IPS-18c (cell line): ENCODE measurements around the gene KCNJ9.
"Not testable (repeated sequence)": the region's sequence is repeated elsewhere in the genome, so short reads cannot be mapped to it uniquely, and the experiment has no call there.

Source experiments
- H3K4me3 ChIP-seq: 2 replicates; pipeline ENCODE4 v1.7.0; 2013; ENCODE audit warnings: low read depth, mild to moderate bottlenecking, low read length, moderate library complexity; ENCODE audit not compliant: insufficient read depth
- H3K9me3 ChIP-seq: one replicate; pipeline ENCODE4 v1.6.1; 2013; ENCODE audit warnings: mild to moderate bottlenecking, low read length, moderate library complexity; ENCODE audit not compliant: control insufficient read depth, insufficient read depth

The KCNJ9 gene

GRCh38 chr1:160081261-160081936 lies at the start of gene KCNJ9:
Gene KCNJ9, plus strand, starts transcription at chr1:160081538. Its CDS starts 2,493 bp downstream, at chr1:160084031.
- Histone ChIP-seq H3K4me3 (no peak within 1 kb of the TSS), H3K9me3 (peaks cover 2% of the 10 kb centered on the region)

- peak overlapping the region; percentile 90 for H3K4me3 ChIP-seq
Observed at GRCh38 chr1:160032165-160032820, 49.0 kb upstream of the KCNJ9 start.

DNA sequence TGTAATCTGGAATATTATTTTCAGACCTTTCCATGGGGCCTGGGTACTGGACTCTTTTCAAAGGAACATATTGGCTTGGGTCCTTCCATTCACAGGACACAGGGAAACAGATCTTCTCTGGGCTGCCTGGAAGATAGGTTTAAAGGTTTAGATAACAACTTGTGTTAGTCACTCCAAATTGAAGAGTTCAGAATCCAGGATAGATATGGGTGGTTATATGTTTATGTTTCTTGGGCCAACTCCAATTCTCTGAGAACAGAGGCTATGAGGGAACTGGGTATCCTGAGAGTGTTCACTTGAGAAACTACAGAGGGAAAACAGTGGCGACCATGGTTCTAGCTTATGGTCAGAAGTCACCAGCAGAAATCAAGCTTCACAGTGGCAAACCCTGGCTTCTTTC lies 40.9 kb upstream of the KCNJ9 start:
- H3K4me3 ChIP-seq: no peak overlapping the region
- peaks cover 2% of the 10 kb centered on the region for H3K9me3 ChIP-seq

More at GRCh38 chr1:160032165-160032820, 49.0 kb upstream of the KCNJ9 start:
- H3K9me3 ChIP-seq: no peaks in the 10 kb centered on the region

DNA sequence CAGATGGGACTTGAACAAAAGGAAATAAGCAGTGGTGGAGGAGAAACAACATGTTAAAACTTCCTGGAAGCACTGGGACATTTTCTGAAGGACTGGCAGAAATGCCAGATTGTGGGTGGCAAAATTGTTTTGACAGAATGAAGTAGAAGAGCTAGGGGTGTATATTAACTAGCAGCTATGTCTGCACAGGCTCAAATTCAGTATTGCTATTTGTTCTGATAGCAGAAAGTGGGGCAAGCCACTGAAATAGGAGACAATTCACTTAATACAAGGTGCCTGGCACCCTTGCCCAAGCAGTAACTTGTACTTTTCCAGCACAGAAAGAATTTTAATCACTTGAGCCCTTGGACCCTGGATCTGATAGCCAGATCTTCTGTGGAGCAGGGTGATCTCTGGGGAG lies 37.8 kb upstream of the KCNJ9 start:
- H3K4me3 ChIP-seq: no peak overlapping the region
- H3K9me3 ChIP-seq: peaks cover 2% of the 10 kb centered on the region

- H3K9me3 ChIP-seq: peaks cover 2% of the 10 kb centered on the region
- no peak overlapping the region for H3K4me3 ChIP-seq
Observed at GRCh38 chr1:160045653-160046052, 35.7 kb upstream of the KCNJ9 start.

GRCh38 chr1:160046494-160047110 lies 34.7 kb upstream of the KCNJ9 start:
- H3K9me3 ChIP-seq: peaks cover 2% of the 10 kb centered on the region
- H3K4me3 ChIP-seq: no peak overlapping the region

DNA sequence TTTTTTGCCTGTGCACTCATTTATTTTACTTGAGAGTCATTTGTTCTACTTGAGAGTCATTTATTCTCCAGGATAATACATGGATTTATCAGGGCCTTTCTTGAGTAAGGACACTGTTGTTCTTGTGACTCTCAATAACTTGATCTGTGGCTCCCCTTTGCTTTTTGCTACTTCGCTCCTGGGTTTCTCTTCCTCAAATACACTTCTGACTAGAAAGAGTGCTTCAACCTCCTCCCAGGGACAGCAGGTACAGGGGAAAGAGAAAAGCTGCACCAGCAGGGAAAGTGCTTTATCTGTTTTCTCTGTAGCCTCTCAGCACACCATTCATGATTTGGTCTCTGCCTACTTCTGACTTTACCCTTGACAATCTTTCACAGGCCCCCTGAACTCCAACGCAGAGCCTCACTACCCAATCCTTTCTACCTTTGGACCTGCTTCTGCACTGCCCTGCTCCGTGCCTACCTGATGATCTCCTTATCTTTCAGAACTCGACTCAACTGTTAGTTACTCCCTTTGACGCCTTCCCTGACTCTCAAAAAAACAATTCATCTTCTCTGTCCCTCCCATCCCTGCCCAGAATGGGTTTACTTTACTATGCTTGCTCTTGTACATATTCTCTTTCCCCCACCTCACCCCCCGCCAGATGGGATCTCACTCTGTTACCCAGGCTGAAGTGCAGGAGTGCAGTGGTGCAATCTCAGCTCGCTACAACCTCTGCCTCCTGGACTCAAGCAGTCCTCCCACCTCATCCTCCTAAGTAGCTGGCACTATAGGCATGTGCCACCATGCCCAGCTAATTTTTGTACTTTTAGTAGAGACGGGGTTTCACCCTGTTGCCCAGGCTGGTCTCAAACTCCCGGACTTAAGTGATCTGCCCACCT lies 34.0 kb upstream of the KCNJ9 start:
- no peak overlapping the region for H3K4me3 ChIP-seq
- H3K9me3 ChIP-seq: peaks cover 2% of the 10 kb centered on the region

- H3K4me3 ChIP-seq: no peak overlapping the region
- peaks cover 2% of the 10 kb centered on the region for H3K9me3 ChIP-seq
Observed at GRCh38 chr1:160048335-160048734, 33.0 kb upstream of the KCNJ9 start.

DNA sequence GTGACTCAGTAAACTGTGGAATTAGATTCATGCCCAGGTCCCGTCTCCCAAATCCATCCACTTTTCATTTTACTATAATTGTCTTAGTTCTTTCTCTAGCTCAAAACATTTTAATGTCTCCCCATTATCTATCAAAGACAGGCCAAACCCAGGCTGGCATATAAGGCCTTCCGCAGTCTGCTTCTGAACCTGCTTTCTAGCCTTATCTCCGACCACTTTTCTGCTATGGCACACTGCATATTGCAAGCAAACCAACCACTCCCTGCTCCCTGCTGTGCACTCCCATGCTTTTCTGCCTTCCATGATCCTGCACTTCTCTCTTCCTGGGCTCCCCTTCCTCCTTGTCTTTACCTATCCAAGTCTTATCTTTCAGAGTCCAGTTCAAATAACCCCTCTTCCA lies 32.2 kb upstream of the KCNJ9 start:
- H3K9me3 ChIP-seq: no peaks in the 10 kb centered on the region
- no peak overlapping the region for H3K4me3 ChIP-seq

GRCh38 chr1:160050182-160050581 lies 31.2 kb upstream of the KCNJ9 start:
- not testable (repeated sequence) for H3K4me3 ChIP-seq, H3K9me3 ChIP-seq

DNA sequence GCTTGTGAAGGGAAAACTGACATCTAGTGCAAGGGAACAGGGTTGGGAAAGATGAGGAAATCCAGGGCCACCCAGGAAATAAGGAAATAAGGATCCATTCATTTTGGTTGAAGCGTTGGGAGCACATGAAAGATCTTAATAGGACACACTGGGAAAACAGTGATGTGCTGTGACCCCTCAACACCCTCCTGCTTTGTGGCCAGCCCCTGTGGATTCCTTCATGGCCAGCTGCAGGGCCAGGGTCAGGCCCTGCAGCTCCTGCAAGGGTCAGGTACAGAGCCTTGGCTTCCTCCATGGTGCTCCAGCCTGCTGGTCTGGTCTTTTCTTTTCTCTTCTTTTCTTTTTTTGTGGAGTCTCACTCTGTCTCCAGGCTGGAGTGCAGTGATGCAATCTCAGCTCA lies 30.7 kb upstream of the KCNJ9 start:
- Histone ChIP-seq H3K9me3 (no peaks in the 10 kb centered on the region), H3K4me3 (no peak overlapping the region)

- no peak overlapping the region for H3K4me3 ChIP-seq
- no peaks in the 10 kb centered on the region for H3K9me3 ChIP-seq
Observed at GRCh38 chr1:160052936-160053335, 28.4 kb upstream of the KCNJ9 start.

DNA sequence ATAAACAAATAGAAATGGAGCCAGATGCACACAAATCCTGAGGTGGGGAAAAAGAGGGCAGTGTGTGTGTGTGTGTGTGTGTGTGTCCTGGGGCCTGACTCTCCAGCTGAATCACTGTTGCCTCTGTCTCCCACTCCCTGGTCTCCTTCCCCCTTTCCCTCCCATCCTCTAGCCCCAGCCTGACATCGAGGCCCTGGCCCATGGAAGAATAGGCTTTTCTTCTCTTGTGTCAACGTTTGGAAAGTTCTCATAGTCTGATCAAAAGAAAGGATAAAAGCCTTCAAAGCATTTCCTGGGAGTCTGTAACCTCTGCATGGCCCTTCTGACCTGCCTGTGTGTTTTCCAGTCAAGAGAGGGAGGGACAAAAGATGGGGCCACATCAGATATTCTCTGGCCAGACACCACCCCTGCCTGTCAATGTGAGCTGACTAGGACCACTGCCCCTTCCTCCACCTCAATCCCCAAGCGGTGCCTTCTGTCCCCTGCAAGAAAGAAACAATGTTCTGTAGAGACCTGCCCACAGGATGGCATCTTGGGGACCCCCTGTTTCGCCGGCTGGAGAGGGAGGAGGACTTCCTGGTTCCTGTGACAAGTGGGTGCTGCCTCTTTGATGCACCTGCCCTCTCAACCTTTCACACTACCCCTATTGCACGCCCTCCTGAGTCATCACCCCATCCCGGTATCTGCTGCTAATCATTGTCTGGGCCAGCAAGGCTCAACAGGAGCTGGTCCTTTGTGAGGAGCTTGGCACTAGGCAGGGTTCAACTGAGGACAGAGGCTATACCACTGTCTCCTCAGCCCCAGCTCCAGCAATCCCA lies 27.6 kb upstream of the KCNJ9 start:
- Histone ChIP-seq H3K4me3 (no peak overlapping the region), H3K9me3 (no peaks in the 10 kb centered on the region)

DNA sequence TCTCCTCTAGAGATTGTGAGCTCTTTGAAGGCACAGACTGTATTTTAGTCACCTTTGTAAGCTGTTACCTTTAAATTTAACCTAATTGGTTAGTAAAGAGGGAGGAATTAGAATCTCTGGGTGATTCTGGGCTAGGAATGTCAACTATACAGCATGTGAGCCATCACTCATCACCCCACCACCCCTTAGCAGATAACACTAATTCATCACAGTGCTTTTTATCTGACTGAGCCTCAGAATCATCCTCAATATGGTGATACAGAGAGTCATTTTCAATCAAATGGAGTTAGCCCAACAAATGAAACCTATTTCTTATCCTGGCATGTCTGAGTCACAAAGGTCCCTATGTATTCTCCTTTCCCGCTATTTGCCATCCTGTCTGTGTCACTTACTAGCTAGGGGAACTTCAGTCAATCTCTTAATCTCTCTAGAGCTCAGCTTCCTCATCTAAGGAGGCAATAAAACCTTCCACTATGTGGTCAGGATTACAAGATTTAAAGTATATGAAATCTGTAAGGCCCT lies 24.6 kb upstream of the KCNJ9 start:
- Histone ChIP-seq H3K4me3 (no peak overlapping the region), H3K9me3 (no peaks in the 10 kb centered on the region)

GRCh38 chr1:160058087-160058486 lies 23.3 kb upstream of the KCNJ9 start:
- H3K9me3 ChIP-seq: no peaks in the 10 kb centered on the region
- no peak overlapping the region for H3K4me3 ChIP-seq

DNA sequence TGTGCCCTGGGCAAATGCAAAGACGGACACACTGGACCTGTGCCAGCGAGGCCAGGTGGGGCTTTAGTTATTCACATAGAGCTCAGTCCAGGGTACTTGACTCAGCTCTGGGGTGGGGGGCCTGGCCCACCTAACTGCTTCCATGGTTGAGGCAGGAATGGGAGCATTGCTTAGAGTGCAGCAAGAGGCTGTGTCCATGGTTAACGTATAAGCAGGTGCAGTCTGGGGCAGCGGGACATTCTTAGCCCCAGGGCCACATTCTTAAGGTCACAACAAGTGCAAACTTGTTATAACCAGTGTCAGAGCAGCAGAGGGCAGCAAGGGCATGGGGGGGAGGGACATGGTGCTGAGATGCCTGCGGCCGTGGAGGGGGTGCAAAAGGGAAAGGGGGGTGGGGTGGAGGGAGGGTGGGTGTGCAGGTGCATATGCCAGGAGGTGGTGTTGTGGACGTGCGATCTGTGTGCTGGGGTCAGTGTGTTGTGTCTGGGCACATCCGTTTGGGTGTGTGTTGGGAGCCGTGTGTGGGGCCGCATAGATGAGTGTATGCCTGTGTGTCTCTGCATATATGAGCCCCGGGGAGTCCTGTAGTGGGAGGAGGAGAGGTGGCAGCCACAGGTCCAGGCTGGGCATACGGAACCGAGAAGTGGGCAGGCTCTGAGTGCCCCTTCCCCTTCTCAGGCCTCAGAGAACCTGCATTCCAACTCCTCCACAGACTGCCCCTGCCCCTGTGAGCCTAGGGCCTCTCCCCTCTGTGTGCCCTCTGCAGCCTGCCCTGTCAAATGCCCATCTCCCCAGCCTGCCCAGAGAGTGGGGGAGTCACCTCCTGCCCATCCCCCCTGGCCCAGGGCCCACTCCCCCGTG lies 19.7 kb upstream of the KCNJ9 start:
- H3K9me3 ChIP-seq: peaks cover 1% of the 10 kb centered on the region
- H3K4me3 ChIP-seq: no peak overlapping the region
